K562 (cell line): ENCODE measurements around the gene MTG2. TPM values are rescaled to one million over a fixed set of nuclear protein-coding genes. Genes with fewer than 3 reads are reported as not detected.

Experiments
- CBX8 ChIP-seq: fragments of 200-600 bp; sonication (generic); IDR thresholded peaks from 2 replicates; pipeline ENCODE4 v1.6.1; 2012; ENCODE audit warnings: borderline replicate concordance, mixed run types, low read depth, mild to moderate bottlenecking, moderate library complexity, mixed read lengths, low read length, control low read depth, inconsistent platforms; ENCODE audit not compliant: poor library complexity, severe bottlenecking; ENCODE audit errors: extremely low read depth
- CHD2 ChIP-seq: IDR thresholded peaks from 2 replicates; pipeline ENCODE4 v1.6.1; 2011; ENCODE audit warnings: low read depth, low read length
- ETV5 ChIP-seq: sonication (generic); formaldehyde crosslinking; IDR thresholded peaks from 2 replicates; pipeline ENCODE4 v1.4.0; 2020; ENCODE audit warnings: low read depth, mild to moderate bottlenecking, missing genetic modification reagents
- EWSR1 ChIP-seq: fragments of 450-650 bp; IDR thresholded peaks from 2 replicates; pipeline ENCODE4 v1.6.1; 2018; ENCODE audit warnings: borderline replicate concordance, mild to moderate bottlenecking, low read depth, moderate library complexity; ENCODE audit not compliant: partially characterized antibody
- HDAC6 ChIP-seq: IDR thresholded peaks from 2 replicates; pipeline ENCODE4 v1.6.1; 2012; ENCODE audit warnings: low read depth, mild to moderate bottlenecking, control low read depth, inconsistent platforms, low read length, moderate library complexity
- HEY1 ChIP-seq: fragments of 250-450 bp; sonication (Bioruptor Pico); IDR thresholded peaks from 2 replicates; pipeline ENCODE4 v1.5.0; 2020; ENCODE audit warnings: mild to moderate bottlenecking, moderate library complexity, borderline replicate concordance
- HIVEP1 ChIP-seq: fragments of 250-450 bp; sonication (Bioruptor Pico); IDR thresholded peaks from 2 replicates; pipeline ENCODE4 v1.4.0; 2020; ENCODE audit warnings: mild to moderate bottlenecking
- KDM1A ChIP-seq, 2 experiments: fragments of 450-650 bp; IDR thresholded peaks; 2 replicates each; pipeline ENCODE4 v1.6.1; 2016; ENCODE audit warnings: mild to moderate bottlenecking in 2 of 2
- MECOM ChIP-seq: fragments of 250-450 bp; sonication (Bioruptor Pico); IDR thresholded peaks from 2 replicates; pipeline ENCODE4 v1.8.0; 2022; ENCODE audit warnings: inconsistent platforms
- NEUROD1 ChIP-seq: fragments of 150-350 bp; IDR thresholded peaks from 2 replicates; pipeline ENCODE4 v1.6.1; 2014; ENCODE audit warnings: borderline replicate concordance, low read length, low read depth; ENCODE audit not compliant: partially characterized antibody
- NFE2L1 ChIP-seq: fragments of 450-650 bp; IDR thresholded peaks from 2 replicates; pipeline ENCODE4 v1.6.1; 2016; ENCODE audit warnings: missing genetic modification characterization, low read depth, mild to moderate bottlenecking, missing compliant biosample characterization, moderate library complexity, borderline replicate concordance
- NFXL1 ChIP-seq: fragments of 450-650 bp; formaldehyde crosslinking; IDR thresholded peaks from 2 replicates; pipeline ENCODE4 v1.4.0; 2021; ENCODE audit warnings: mild to moderate bottlenecking
- OTX1 ChIP-seq: fragments of 450-650 bp; formaldehyde crosslinking; IDR thresholded peaks from 2 replicates; pipeline ENCODE4 v1.4.0; 2022; ENCODE audit warnings: mild to moderate bottlenecking
- POLR2G ChIP-seq: fragments of 200-400 bp; formaldehyde crosslinking; IDR thresholded peaks from 2 replicates; pipeline ENCODE4 v1.6.1; 2017; ENCODE audit warnings: low read depth, mild to moderate bottlenecking, antibody characterized with exemption, low read length, moderate library complexity
- RBM22 ChIP-seq: fragments of 200-400 bp; formaldehyde crosslinking; IDR thresholded peaks from 2 replicates; pipeline ENCODE4 v1.6.1; 2018; ENCODE audit warnings: low read length, low read depth; ENCODE audit not compliant: poor library complexity, severe bottlenecking
- RUNX1 ChIP-seq: sonication (generic); IDR thresholded peaks from 2 replicates; pipeline ENCODE4 v1.6.1; 2016; ENCODE audit warnings: antibody characterized with exemption, low read depth
- SMAD4 ChIP-seq: fragments of 250-450 bp; sonication (Bioruptor Pico); conservative IDR thresholded peaks from 2 replicates; pipeline ENCODE4 v1.8.0; 2021; ENCODE audit warnings: inconsistent platforms, mild to moderate bottlenecking, moderate library complexity
- SRSF9 ChIP-seq: fragments of 200-400 bp; formaldehyde crosslinking; IDR thresholded peaks from 2 replicates; pipeline ENCODE4 v1.6.1; 2017; ENCODE audit warnings: low read depth, low read length, borderline replicate concordance
- U2AF2 ChIP-seq: fragments of 200-400 bp; formaldehyde crosslinking; optimal IDR thresholded peaks from 2 replicates; pipeline ENCODE3; 2017; ENCODE audit warnings: low read depth, mild to moderate bottlenecking, low read length
- XRCC5 ChIP-seq: fragments of 200-400 bp; formaldehyde crosslinking; IDR thresholded peaks from 2 replicates; pipeline ENCODE4 v1.6.1; 2017; ENCODE audit warnings: low read depth, mild to moderate bottlenecking, low read length
- ZFP1 ChIP-seq: fragments of 450-650 bp; formaldehyde crosslinking; IDR thresholded peaks from 2 replicates; pipeline ENCODE4 v1.4.0; 2020; ENCODE audit warnings: mild to moderate bottlenecking, mixed read lengths
- ZNF184 ChIP-seq: sonication (generic); formaldehyde crosslinking; IDR thresholded peaks from 2 replicates; pipeline ENCODE4 v1.5.0; 2020; ENCODE audit warnings: missing genetic modification reagents
- ZNF324 ChIP-seq: fragments of 250-450 bp; sonication (Bioruptor Pico); IDR thresholded peaks from 2 replicates; pipeline ENCODE4 v1.4.0; 2020; ENCODE audit warnings: mild to moderate bottlenecking
- ZNF696 ChIP-seq: fragments of 250-450 bp; sonication (Bioruptor Pico); conservative IDR thresholded peaks from 2 replicates; pipeline ENCODE4 v1.4.0; 2020; ENCODE audit warnings: mild to moderate bottlenecking, moderate library complexity
- ZNF717 ChIP-seq: fragments of 250-450 bp; sonication (Bioruptor Pico); IDR thresholded peaks from 2 replicates; pipeline ENCODE4 v1.5.0; 2021
- ZNF75A ChIP-seq: fragments of 450-650 bp; formaldehyde crosslinking; IDR thresholded peaks from 2 replicates; pipeline ENCODE4 v1.4.0; 2020; ENCODE audit warnings: mild to moderate bottlenecking
- polyA plus RNA-seq, 8 experiments: library from polyadenylated mRNA; depleted of rRNA in 4 of 8; stranded (reverse) in 5 of 8; unstranded in 3 of 8; fragments of >200 nt; fragmentation: Nextera tagmentation in 2 of 8; fragmentation: Illumina TruSeq in 1 of 8; extraction: Ambion mirVana in 2 of 8; extraction: Trizol in 1 of 8; gene quantifications; 2 replicates each; pipeline versions ENCODE4 v1.2.1 to v1.2.3, GENCODE V29; 2011 to 2014; ENCODE audit warnings: inconsistent platforms in 1 of 8, missing spikeins in 1 of 8
- total RNA-seq, 7 experiments: library from RNA; depleted of rRNA in 6 of 7; stranded (reverse); fragments of >200 nt in 6 of 7; fragmentation: Illumina TruSeq in 2 of 7; extraction: Trizol in 2 of 7; gene quantifications; 2 replicates each; pipeline versions ENCODE4 v1.2.1 to v1.2.3, GENCODE V29; 2011 to 2021; ENCODE audit warnings: low replicate concordance in 1 of 7
- TF ChIP-seq, protein P1 (sequence below): fragments of 450-650 bp; IDR thresholded peaks from 2 replicates; pipeline ENCODE4 v1.6.1; 2016; ENCODE audit warnings: antibody characterized with exemption
- TF ChIP-seq, protein P2 (sequence below): fragments of 450-650 bp; formaldehyde crosslinking; IDR thresholded peaks from 2 replicates; pipeline ENCODE4 v1.4.0; 2020; ENCODE audit warnings: mild to moderate bottlenecking

Gene MTG2
- total and polyA plus RNA-seq, 9 of the 15 experiments (the other 6 are each of a cell fraction or from before 2014, with no cell fraction given) = 8.7 to 67.5 (median 44.5) TPM

DNA sequence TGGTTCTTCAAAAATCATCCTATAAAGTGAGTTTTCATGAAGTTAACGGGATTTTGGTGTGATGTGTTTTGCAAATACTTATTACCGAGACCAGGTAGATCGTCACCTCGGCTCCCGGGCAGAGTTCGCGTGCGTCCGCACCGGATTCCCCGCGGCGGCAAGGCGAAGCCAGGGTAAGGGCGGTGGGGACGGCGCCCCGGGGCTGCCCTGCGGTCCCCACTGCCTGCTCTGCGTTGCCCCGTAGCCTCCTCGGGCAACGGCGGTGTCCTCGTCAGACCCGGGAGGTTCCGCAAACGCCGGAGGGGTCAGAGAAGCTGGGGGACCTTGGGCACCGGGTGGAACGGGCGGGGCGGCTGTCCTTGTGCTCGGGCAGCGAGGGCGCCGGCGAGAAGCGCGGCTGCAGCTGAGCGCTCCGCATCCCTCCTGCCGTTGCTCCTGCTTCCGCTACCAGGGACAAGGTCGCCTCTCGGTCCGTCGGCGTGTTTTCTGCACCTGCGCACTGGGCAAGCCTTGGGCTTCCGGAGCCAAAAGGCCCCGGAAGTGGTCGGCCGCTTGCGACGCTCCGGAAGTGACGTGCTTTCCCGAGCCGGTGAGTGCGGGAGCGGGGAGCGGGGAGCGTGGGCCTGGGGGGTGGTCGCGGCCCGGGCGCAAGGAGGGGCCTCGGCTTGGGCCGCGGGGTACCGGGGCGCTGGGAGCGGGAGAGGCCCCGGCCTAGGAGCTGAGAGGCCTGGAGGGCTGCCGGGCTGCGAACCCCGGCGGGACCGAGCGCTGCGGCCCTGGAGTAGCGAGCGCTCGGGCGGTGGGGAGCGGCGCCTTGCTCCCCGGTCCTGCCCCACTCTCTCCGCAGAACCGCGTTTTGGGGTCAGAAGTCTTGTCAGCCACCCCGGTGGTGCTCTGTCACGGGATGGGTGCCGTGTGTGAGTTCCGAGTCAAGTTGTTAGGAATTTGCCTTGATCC lies at the start of gene MTG2 (continued):
- TF ChIP-seq ZNF696 (no peak), EWSR1 (no peak), OTX1 (0 out of 2 replicates have a peak, but pooled peaks have one; percentile 27), SMAD4 (CRISPR knock-in tag) (peak; percentile 56; the same call in 1 of the 2 replicates), HDAC6 (no peak), RBM22 (peak; percentile 27), SRSF9 (no peak), HIVEP1 (no peak), ZNF184 (CRISPR knock-in tag) (no peak), NFE2L1 (tag) (no peak), ETV5 (peak; percentile 90), HEY1 (CRISPR knock-in tag) (no peak), KDM1A (IDR thresholded peaks at IDR 0.05) (no peak), CBX8 (no peak), U2AF2 (no peak), POLR2G (peak; percentile 100), NFXL1 (CRISPR knock-in tag) (no peak), CHD2 (no peak), ZFP1 (CRISPR knock-in tag) (no peak), ZNF75A (CRISPR knock-in tag) (no peak), MECOM (CRISPR knock-in tag) (no peak), ZNF324 (CRISPR knock-in tag) (peak; percentile 53; the same call in 1 of the 2 replicates), RUNX1 (no peak), NEUROD1 (no peak), XRCC5 (no peak), ZNF717 (CRISPR knock-in tag) (no peak)
- TF ChIP-seq, protein P1, sequence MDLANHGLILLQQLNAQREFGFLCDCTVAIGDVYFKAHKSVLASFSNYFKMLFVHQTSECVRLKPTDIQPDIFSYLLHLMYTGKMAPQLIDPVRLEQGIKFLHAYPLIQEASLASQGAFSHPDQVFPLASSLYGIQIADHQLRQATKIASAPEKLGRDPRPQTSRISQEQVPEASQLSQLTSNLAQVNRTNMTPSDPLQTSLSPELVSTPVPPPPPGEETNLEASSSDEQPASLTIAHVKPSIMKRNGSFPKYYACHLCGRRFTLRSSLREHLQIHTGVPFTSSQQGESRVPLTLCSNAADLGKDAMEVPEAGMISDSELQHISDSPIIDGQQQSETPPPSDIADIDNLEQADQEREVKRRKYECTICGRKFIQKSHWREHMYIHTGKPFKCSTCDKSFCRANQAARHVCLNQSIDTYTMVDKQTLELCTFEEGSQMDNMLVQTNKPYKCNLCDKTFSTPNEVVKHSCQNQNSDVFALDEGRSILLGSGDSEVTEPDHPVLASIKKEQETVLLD = peak; percentile 59; the same call in 1 of the 2 replicates
- TF ChIP-seq, protein P2, sequence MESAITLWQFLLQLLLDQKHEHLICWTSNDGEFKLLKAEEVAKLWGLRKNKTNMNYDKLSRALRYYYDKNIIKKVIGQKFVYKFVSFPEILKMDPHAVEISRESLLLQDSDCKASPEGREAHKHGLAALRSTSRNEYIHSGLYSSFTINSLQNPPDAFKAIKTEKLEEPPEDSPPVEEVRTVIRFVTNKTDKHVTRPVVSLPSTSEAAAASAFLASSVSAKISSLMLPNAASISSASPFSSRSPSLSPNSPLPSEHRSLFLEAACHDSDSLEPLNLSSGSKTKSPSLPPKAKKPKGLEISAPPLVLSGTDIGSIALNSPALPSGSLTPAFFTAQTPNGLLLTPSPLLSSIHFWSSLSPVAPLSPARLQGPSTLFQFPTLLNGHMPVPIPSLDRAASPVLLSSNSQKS (CRISPR knock-in tag) = no peak
